CD4-positive, alpha-beta T cell treated with Interleukin-4 for 4 hours (primary cell): ENCODE results near the gene FZD4.
"Not testable (repeated sequence)": the region's sequence is repeated elsewhere in the genome, so short reads cannot be mapped to it uniquely, and the experiment has no call there.

Source experiments
- DNase-seq: peaks from one replicate; pipeline ENCODE4 v3.0.0-alpha.2; 2020

FZD4 gene

DNA sequence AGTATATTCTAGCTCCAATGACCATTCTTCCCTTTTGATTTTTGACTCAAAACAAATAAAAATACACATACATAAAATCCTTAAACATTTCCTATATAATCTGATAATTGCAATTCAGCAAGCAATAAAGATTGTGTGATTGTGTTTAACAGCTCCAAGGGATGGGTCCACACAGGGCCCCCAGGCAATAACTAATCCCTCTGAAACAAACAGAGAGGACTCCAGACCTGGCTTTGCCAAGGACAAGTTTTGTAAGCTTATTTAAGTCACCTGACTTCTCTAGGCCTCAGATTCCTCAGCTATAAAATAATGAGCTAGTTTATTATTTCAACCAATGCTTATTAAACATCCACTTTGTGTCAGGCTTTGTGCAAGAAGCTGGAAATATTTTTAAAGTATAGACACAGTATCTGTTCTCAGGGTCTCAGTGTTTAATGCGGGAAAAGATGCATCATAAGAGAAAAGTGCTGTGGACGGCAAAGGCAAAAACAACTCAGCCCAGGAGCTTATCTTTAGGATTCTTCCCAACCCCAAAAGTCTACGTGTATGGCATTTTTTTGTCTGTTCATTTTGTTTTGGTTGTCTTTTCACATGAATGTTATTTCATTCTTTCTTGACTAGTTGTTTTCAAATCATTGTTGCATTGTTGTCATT, 20.1 kb downstream of the FZD4 start:
- no peak for DNase-seq

GRCh38 chr11:86934582-86934900, 20.7 kb downstream of the FZD4 start:
- DNase-seq, result no peak

DNA sequence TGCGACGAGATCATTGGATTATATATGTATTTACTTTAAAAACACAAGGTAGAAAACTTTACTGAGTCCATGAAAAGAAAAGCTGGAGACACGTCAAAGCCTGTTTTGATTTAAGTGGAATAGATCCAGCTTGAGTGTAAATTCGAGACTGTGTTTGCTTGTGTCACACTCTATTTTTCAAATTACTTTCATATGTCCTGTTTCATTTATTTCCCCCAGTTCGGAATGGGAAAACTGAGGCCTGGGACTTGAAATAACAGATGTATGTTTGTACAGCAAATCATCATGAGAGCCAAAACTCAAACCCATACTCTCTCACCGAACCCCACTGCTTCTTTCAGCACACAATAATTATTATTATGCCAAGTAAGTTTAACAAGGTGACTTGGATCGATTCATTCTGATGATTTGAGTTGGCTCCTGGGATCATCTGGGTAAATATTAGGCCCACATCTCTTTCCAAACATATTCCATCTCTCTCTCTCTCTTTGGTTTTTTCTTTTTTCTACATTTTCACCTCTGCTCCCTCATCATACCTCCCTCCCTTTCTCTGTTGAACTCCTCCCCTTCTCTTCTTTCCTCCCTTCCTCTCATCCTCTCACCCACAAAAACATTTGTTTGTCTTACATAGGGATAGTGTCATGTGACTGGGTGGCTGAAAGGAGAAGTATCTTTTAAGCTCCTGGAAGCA, 21.2 kb downstream of the FZD4 start:
- DNase-seq, result no peak

DNA sequence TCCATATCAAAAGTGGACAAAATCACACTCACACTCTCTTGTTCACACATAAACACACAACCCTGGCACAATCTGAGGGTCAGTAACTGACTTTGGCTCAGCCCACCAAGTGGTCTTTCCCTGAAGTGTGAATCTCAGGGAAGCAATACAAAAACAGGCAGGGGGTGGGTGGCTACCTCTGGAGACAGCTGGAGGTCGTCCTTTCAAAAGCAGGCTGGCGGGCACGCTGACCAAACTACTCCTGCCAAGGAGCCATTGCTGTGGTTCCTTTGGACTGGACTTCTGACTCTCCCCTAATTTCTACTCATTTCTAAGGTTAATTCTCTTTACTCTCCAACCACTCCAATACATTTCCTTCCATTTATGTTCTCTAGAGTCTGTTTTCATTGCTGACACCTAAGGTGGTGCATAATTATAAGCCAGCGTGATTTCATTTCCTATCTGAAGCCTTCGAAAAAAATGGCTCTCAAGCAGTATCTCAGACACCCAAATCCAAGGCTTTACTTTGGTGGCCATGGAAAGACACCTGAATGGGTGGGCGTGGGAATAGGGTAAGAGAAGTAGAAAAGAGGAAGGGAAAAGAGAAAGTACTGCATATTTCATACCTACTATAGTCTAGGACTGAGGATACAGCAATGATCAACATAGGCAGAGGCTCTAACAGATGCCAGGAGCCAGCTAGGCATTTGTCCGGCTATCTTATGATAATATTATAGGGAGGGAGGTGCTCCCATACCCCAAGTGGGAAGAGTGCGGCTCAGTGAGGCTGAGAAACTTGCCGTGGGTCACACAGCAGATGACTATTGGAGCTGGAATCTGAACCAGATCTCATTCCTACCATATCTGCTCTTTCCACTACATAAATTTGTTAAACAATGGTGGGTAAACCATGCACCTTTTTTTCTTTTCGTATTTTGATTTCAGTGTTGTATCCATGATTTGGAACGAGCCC, 22.0 kb downstream of the FZD4 start:
- DNase-seq, result no peak

DNA sequence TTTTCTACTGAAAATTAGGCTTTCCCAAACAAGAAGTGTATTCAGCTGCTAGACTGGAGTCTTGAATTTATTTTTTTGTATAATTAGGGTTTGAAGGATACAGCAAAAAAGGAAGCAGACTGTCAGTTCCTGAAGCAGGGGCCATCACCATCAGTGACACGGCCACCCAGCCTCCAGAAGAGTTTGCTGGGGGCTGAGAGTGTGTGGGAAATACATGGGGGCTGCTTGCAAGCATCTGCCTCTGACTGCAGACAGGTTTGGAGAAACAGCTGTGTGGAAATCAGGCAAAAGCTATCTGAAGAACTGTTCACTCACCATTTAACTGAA, 23.0 kb downstream of the FZD4 start:
- DNase-seq, result no peak

DNA sequence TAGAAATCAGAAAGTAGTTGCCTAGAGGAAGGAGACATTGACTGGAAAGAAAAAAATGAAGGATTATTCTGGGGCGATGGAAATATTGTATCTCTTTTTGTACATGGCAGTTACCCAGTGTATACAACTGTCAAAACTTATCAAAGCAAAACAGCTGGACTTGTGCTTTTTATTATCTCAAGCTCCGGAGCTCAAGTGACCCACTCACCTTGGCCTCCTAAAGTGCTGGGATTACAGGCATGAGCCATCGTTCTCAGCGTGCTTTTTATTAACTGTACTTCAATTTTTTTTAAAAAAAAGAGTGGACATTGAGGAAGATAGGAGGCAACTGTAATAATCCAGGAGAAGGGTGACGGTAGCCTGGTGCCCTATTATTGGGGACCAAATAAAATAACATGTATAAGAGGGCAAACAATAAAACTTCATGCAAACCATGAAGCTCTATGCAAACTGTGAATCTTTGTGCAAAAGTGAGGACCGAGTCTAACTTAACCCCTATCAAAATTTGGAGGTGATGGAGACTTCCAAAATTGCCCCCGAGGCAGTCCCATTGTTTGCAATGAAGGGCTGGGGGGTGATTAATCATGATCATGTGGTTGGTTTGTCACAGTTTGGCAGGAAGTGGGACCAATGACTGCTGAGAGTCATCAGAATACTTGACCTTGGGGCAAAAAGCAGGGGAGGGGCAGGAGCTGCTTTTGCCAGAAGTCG, 23.5 kb downstream of the FZD4 start:
- no peak for DNase-seq

GRCh38 chr11:86930957-86931547, 24.1 kb downstream of the FZD4 start:
- DNase-seq, result no peak

- DNase-seq, result no peak
Measured at GRCh38 chr11:86926975-86927374, 28.2 kb downstream of the FZD4 start.

- DNase-seq, result no peak
Measured at GRCh38 chr11:86923999-86924766, 31.0 kb downstream of the FZD4 start.

DNA sequence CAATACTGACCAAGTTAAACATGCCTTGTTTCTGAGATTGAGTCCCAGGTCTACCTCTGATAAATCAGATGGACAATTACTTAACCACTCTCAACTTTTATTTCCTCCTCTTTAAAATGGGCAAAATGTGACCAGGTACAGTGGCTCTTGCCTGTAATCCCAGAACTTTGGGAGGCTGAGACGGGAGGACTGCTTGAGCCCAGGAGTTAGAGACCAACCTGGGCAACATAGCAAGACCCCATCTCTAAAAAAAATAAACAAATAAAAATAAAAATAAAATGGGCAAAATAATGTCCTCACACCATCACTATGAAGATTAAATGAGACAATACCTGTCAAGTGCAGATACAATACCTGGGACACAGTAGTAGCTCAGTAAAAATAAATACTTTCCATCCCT, 33.0 kb downstream of the FZD4 start:
- no peak for DNase-seq

DNA sequence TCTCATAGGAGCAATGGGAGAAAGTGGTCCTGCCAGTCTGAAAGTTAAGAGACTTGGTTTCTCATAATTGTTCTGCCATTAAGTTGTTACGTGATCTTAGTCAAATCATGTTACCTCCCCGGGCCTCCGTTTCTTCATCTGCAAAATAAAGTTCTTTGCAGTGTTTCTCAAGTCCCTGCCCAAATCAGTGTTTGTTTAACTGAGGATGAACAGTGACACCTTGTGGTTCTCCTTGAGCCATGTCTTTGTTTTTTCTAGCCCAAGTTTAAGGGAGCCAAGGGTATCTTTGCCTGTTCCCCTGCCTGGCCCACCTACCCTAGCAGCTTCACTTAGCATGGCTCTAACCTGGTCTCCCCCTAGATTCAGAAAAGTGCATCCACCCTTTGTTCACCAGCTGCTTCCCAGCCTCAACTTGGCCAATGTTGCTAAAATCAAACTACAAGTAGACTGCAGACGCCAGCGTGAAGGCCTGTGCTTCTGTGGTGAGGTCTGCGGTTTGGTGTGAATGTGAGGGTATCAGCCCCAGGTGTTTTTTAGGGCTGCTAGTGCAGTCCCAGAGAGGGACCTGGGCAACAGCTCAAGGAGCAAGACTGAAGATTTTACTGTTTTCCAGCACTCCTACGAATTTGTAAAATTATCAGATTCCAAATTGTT, 35.5 kb downstream of the FZD4 start:
- DNase-seq, result no peak

GRCh38 chr11:86918973-86919372, 36.2 kb downstream of the FZD4 start:
- no peak for DNase-seq

GRCh38 chr11:86918496-86918895, 36.7 kb downstream of the FZD4 start:
- no peak for DNase-seq

GRCh38 chr11:86917589-86917988, 37.6 kb downstream of the FZD4 start:
- no peak for DNase-seq

GRCh38 chr11:86916330-86916729, 38.9 kb downstream of the FZD4 start:
- DNase-seq, result no peak

GRCh38 chr11:86915850-86916249, 39.3 kb downstream of the FZD4 start:
- not testable (repeated sequence) for DNase-seq

DNA sequence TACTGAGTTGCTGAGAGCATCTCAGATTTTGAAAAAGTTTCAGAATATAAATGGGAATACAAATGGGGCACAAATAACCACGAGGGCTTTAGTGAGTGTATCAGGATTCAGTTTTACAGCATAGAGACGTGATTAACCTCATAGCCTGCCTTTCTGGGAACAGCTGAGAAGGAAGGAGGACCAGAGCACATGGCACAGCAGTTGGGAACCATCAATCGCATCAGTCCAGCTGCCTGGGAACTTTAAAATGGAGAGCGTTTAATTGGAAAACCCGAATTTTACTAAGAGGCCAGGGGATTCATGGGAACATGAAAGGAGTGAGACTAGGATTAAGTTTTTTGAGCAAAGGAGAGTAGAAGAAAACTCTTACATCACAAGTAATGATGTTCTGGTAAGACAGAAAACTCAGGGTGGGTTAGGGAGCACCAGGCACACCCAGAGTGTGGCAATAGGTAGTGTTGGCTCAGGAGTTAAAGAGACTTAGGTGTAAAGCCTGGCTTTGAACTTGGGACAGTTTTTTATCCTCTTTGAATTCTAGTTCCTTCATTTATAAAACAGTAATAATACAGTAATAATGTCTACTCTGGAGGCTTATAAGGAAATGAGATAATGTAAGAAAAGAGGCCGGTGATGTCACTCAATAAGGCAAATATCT, 40.2 kb downstream of the FZD4 start:
- no peak for DNase-seq

GRCh38 chr11:86912238-86912637, 43.0 kb downstream of the FZD4 start:
- no peak for DNase-seq

- DNase-seq, result no peak
Measured at GRCh38 chr11:86910592-86910991, 44.6 kb downstream of the FZD4 start.

DNA sequence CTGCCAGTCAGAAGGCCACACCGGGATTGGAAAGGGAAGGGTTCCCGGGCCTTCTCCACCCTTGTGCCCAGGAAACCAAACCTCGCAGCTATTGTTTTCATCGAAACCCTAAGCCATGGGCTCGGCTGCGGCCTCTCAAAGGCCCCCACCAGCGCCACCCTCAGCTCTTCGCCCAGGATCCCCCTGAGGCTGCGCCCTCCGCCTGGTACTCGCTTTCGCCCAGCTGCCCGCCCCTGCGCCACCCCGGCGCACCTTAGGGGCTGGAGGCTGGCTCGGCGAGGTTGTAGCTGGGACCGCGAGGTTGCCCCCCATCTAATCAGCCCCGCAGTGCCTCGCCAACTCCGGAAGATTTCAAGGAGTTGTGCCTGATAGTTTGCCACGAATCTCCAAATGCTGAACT, 49.0 kb downstream of the FZD4 start:
- DNase-seq, result no peak

GRCh38 chr11:86905252-86905651, 49.9 kb downstream of the FZD4 start:
- no peak for DNase-seq
